H1 (cell line): ENCODE data around the gene NHP2. TPM values are rescaled to one million over a fixed set of nuclear protein-coding genes. Genes with fewer than 3 reads are reported as not detected.

Experiments used
- CTCF ChIA-PET: fragments of 300-600 bp; sonication (Branson Sonifier 250); formaldehyde crosslinking; loops from one replicate; lab custom pipeline; 2021; ENCODE audit not compliant: partially characterized antibody; lab: Charles Lee
- POLR2A ChIA-PET: fragments of 300-600 bp; sonication (Branson Sonifier 250); formaldehyde crosslinking; loops from one replicate; lab custom pipeline; 2021; ENCODE audit warnings: inconsistent platforms; ENCODE audit not compliant: partially characterized antibody; lab: Charles Lee
- DNase-seq, 2 experiments: peaks; one replicate each; pipeline versions ENCODE4 v3.0.0 to v3.0.0-alpha.2; 2010 to 2022; ENCODE audit warnings: low spot score in 2 of 2, low read depth in 1 of 2, mixed read lengths in 1 of 2
- FAIRE-seq: peaks from 2 replicates; lab custom pipeline; 2011; peaks lifted over from hg19 to GRCh38; lab: Jason Lieb, UNC
- H2AFZ ChIP-seq: 2 replicates; pipeline ENCODE4 v1.8.1; 2012; ENCODE audit warnings: low read length, inconsistent platforms
- H2AK5ac ChIP-seq: 2 replicates; pipeline ENCODE4 v1.6.1; 2013; ENCODE audit warnings: low read depth, low read length
- H2BK120ac ChIP-seq: replicated peaks from 2 replicates; pipeline ENCODE3; 2013; ENCODE audit warnings: low read depth, low read length, inconsistent platforms
- H2BK12ac ChIP-seq: 2 replicates; pipeline ENCODE4 v1.6.1; 2013; ENCODE audit warnings: low read depth, low read length
- H2BK15ac ChIP-seq: 2 replicates; pipeline ENCODE4 v1.6.1; 2013; ENCODE audit warnings: low read length
- H2BK20ac ChIP-seq: 2 replicates; pipeline ENCODE4 v1.6.1; 2013; ENCODE audit warnings: low read length
- H2BK5ac ChIP-seq: 2 replicates; pipeline ENCODE4 v1.6.1; 2013; ENCODE audit warnings: low read depth, low read length
- H3K14ac ChIP-seq: 2 replicates; pipeline ENCODE4 v1.6.1; 2013; ENCODE audit warnings: inconsistent platforms; ENCODE audit not compliant: insufficient read length
- H3K18ac ChIP-seq: 2 replicates; pipeline ENCODE4 v1.6.1; 2013; ENCODE audit warnings: low read length; ENCODE audit errors: extremely low read depth
- H3K23ac ChIP-seq: 2 replicates; pipeline ENCODE4 v1.6.1; 2013; ENCODE audit warnings: inconsistent platforms; ENCODE audit not compliant: insufficient read length
- H3K23me2 ChIP-seq: 2 replicates; pipeline ENCODE4 v1.6.1; 2013; ENCODE audit warnings: low read depth, low read length
- H3K27ac ChIP-seq: 2 replicates; pipeline ENCODE4 v1.6.1; 2011; ENCODE audit warnings: low read depth, low read length, inconsistent platforms
- H3K27me3 ChIP-seq, 4 experiments: replicated peaks in 1 of 4; 1 replicate in 1 of 4; 2 replicates in 3 of 4; pipeline versions ENCODE4 v1.6.1 to v1.8.1; 2011 to 2013; ENCODE audit warnings: low read length in 3 of 4, mild to moderate bottlenecking in 3 of 4, inconsistent platforms in 2 of 4, mixed read lengths in 2 of 4, moderate library complexity in 1 of 4; ENCODE audit not compliant: control insufficient read depth in 3 of 4, insufficient read depth in 3 of 4; ENCODE audit errors: extremely low read depth in 1 of 4
- H3K36me3 ChIP-seq, 4 experiments: 2 replicates each; pipeline versions ENCODE4 v1.6.1 to v1.8.1; 2011 to 2013; ENCODE audit warnings: mild to moderate bottlenecking in 4 of 4, low read length in 3 of 4, moderate library complexity in 2 of 4, control low read depth in 1 of 4, inconsistent platforms in 1 of 4; ENCODE audit not compliant: insufficient read depth in 4 of 4, control insufficient read depth in 2 of 4
- H3K4ac ChIP-seq: replicated peaks from 2 replicates; pipeline ENCODE3; 2013; ENCODE audit warnings: low read length, low read depth, mixed read lengths, inconsistent platforms; ENCODE audit not compliant: insufficient read length
- H3K4me1 ChIP-seq, 4 experiments: replicated peaks in 1 of 4; 1 replicate in 1 of 4; 2 replicates in 3 of 4; pipeline versions ENCODE4 v1.6.1 to v1.8.1; 2011 to 2013; ENCODE audit warnings: low read length in 3 of 4, inconsistent platforms in 2 of 4, mixed read lengths in 1 of 4; ENCODE audit not compliant: insufficient read depth in 4 of 4, control insufficient read depth in 3 of 4
- H3K4me2 ChIP-seq, 2 experiments: 2 replicates each; pipeline versions ENCODE4 v1.6.1 to v1.8.1; 2011 to 2013; ENCODE audit warnings: low read depth in 2 of 2, low read length in 2 of 2, control low read depth in 1 of 2, inconsistent platforms in 1 of 2, mild to moderate bottlenecking in 1 of 2; ENCODE audit not compliant: insufficient read depth in 1 of 2
- H3K4me3 ChIP-seq, 4 experiments: fragments of 200-600, 300-600 bp in 1 of 4; sonication (generic), shearing (Covaris generic), sonication (Bioruptor Twin) in 1 of 4; 2 replicates each; pipeline versions ENCODE4 v1.5.1 to v1.8.1; 2011 to 2016; ENCODE audit warnings: low read length in 4 of 4, low read depth in 3 of 4, control low read depth in 2 of 4, inconsistent platforms in 2 of 4, mild to moderate bottlenecking in 2 of 4, mixed read lengths in 1 of 4, moderate library complexity in 1 of 4; ENCODE audit not compliant: insufficient read depth in 2 of 4; ENCODE audit errors: extremely low read depth in 1 of 4
- H3K56ac ChIP-seq: replicated peaks from 2 replicates; pipeline ENCODE3; 2013; ENCODE audit warnings: low read depth, mild to moderate bottlenecking, mixed read lengths, low read length, inconsistent platforms; ENCODE audit not compliant: insufficient read length
- H3K79me1 ChIP-seq: 2 replicates; pipeline ENCODE4 v1.6.1; 2013; ENCODE audit warnings: low read depth, low read length, control low read depth
- H3K79me2 ChIP-seq, 2 experiments: 2 replicates each; pipeline versions ENCODE4 v1.6.1 to v1.8.1; 2012 to 2013; ENCODE audit warnings: low read length in 2 of 2, mild to moderate bottlenecking in 2 of 2, inconsistent platforms in 1 of 2; ENCODE audit not compliant: insufficient read depth in 2 of 2, control insufficient read depth in 1 of 2
- H3K9ac ChIP-seq, 4 experiments: replicated peaks in 1 of 4; 1 replicate in 1 of 4; 2 replicates in 3 of 4; pipeline versions ENCODE4 v1.6.1 to v1.8.1; 2011 to 2013; ENCODE audit warnings: low read depth in 3 of 4, low read length in 3 of 4, control low read depth in 2 of 4, mild to moderate bottlenecking in 2 of 4, moderate library complexity in 2 of 4, inconsistent platforms in 1 of 4; ENCODE audit errors: extremely low read depth in 1 of 4
- H3K9me3 ChIP-seq, 2 experiments: 2 replicates each; pipeline versions ENCODE4 v1.6.1 to v1.8.1; 2012 to 2013; ENCODE audit warnings: mild to moderate bottlenecking in 2 of 2, moderate library complexity in 2 of 2, control low read depth in 1 of 2, inconsistent platforms in 1 of 2, low read depth in 1 of 2, low read length in 1 of 2, mixed read lengths in 1 of 2; ENCODE audit not compliant: insufficient read depth in 2 of 2
- H4K20me1 ChIP-seq, 2 experiments: replicated peaks in 1 of 2; 2 replicates each; pipeline versions ENCODE3 to v1.8.1; 2011 to 2013; ENCODE audit warnings: inconsistent platforms in 2 of 2, low read length in 2 of 2, mild to moderate bottlenecking in 1 of 2; ENCODE audit not compliant: insufficient read depth in 2 of 2, control insufficient read depth in 1 of 2
- H4K5ac ChIP-seq: 2 replicates; pipeline ENCODE4 v1.6.1; 2013; ENCODE audit warnings: low read length, low read depth, mixed read lengths, inconsistent platforms; ENCODE audit not compliant: insufficient read length
- H4K8ac ChIP-seq: 2 replicates; pipeline ENCODE4 v1.8.0; 2013; ENCODE audit warnings: mild to moderate bottlenecking, moderate library complexity, low read length, inconsistent platforms; ENCODE audit not compliant: insufficient read depth; ENCODE audit errors: extremely low read depth
- H4K91ac ChIP-seq: replicated peaks from 2 replicates; pipeline ENCODE3; 2013; ENCODE audit warnings: low read length, mixed read lengths, inconsistent platforms; ENCODE audit not compliant: insufficient read length
- ASH2L ChIP-seq: fragments of 200-600, 300-600 bp; sonication (generic); IDR thresholded peaks from one replicate; pipeline ENCODE4 v1.7.1; 2017; ENCODE audit warnings: low read length
- BRCA1 ChIP-seq: IDR thresholded peaks from 2 replicates; pipeline ENCODE4 v1.6.1; 2012; ENCODE audit warnings: low read depth, low read length, improper control_type of control experiment
- EP300 ChIP-seq, 2 experiments: IDR thresholded peaks; 1 replicate in 1 of 2; 2 replicates in 1 of 2; pipeline ENCODE4 v1.6.1; 2011 to 2012; ENCODE audit warnings: low read depth in 2 of 2, low read length in 2 of 2, mild to moderate bottlenecking in 2 of 2, borderline replicate concordance in 1 of 2, inconsistent platforms in 1 of 2, moderate library complexity in 1 of 2
- GABPA ChIP-seq: IDR thresholded peaks from 2 replicates; pipeline ENCODE4 v1.6.1; 2011; ENCODE audit warnings: mild to moderate bottlenecking, low read length, moderate library complexity, borderline replicate concordance; ENCODE audit not compliant: insufficient read depth
- HDAC2 ChIP-seq, 2 experiments: fragments of 300-600 bp in 1 of 2; sonication (generic) in 1 of 2; IDR thresholded peaks; 2 replicates each; pipeline ENCODE4 v1.6.1; 2011 to 2012; ENCODE audit warnings: low read depth in 2 of 2, low read length in 2 of 2, mild to moderate bottlenecking in 2 of 2, moderate library complexity in 2 of 2, borderline replicate concordance in 1 of 2, inconsistent platforms in 1 of 2
- PHF8 ChIP-seq: fragments of 200-600 bp; sonication (generic); conservative IDR thresholded peaks from 2 replicates; pipeline ENCODE4 v1.7.1; 2012; ENCODE audit warnings: low read depth, mild to moderate bottlenecking, inconsistent platforms, low read length, moderate library complexity
- POLR2AphosphoS5 ChIP-seq: IDR thresholded peaks from 2 replicates; pipeline ENCODE4 v1.6.1; 2011; ENCODE audit warnings: low read depth, low read length
- POU5F1 ChIP-seq: IDR thresholded peaks from 2 replicates; pipeline ENCODE4 v1.6.1; 2011; ENCODE audit warnings: low read depth, mild to moderate bottlenecking, low read length, moderate library complexity
- SP2 ChIP-seq: IDR thresholded peaks from 2 replicates; pipeline ENCODE4 v1.6.1; 2012; ENCODE audit warnings: mild to moderate bottlenecking, low read length, inconsistent platforms
- SUZ12 ChIP-seq: fragments of 200-600 bp; sonication (generic); IDR thresholded peaks from 2 replicates; pipeline ENCODE4 v1.6.1; 2012; ENCODE audit warnings: mild to moderate bottlenecking, inconsistent platforms, low read length, moderate library complexity, mixed read lengths
- TAF1 ChIP-seq: IDR thresholded peaks from 2 replicates; pipeline ENCODE4 v1.6.1; 2011; ENCODE audit warnings: mild to moderate bottlenecking, low read depth, low read length
- WGBS, 2 experiments: shearing (Covaris generic) in 1 of 2; methylation state at CpG; one replicate each; pipeline versions ENCODE4 v1.1.6 to v1.1.7; 2013 to 2015; ENCODE audit warnings: low lambda C conversion rate in 2 of 2, mixed read lengths in 2 of 2, inconsistent platforms in 1 of 2, low coverage in 1 of 2, missing lambda C conversion rate in 1 of 2; ENCODE audit not compliant: insufficient replicate concordance in 2 of 2, insufficient coverage in 1 of 2, insufficient read length in 1 of 2; ENCODE audit errors: extremely low coverage in 1 of 2, missing lambda C conversion rate in 1 of 2; 5-methylcytosine and 5-hydroxymethylcytosine counted together
- polyA plus RNA-seq, 7 experiments: library from polyadenylated mRNA; depleted of rRNA in 3 of 7; stranded (reverse) in 5 of 7; unstranded in 2 of 7; fragments of >200 nt in 5 of 7; fragments of 200-250 nt in 2 of 7; gene quantifications; 1 replicate in 5 of 7; 2 replicates in 1 of 7; 4 replicates in 1 of 7; pipeline versions ENCODE4 v1.2.1 to v1.2.3, GENCODE V29; 2011 to 2013; ENCODE audit warnings: missing spikeins in 2 of 7, mixed read lengths in 2 of 7
- total RNA-seq: library from RNA; stranded (reverse); fragmentation: NEBNext Ultra II Directional; extraction: Animal tissue kit (Norgen Biotek cat#: 25700); gene quantifications from 2 replicates; pipeline ENCODE4 v1.2.1, GENCODE V29; 2021

NHP2 gene
- total and polyA plus RNA-seq, 2 of the 8 experiments (the other 6 are each of a cell fraction or from before 2014, with no cell fraction given): 241 to 263 TPM

- peak overlapping the region; percentile 88; the same call in 1 of the 2 replicates for H2BK15ac ChIP-seq
- ChIA-PET POLR2A (interaction anchor here (0.7 to 38.5 kb wide), 27 partner anchors 10 to 1974 kb away, joined by 3 to 985 read pairs (median 4); partner anchors contain the start of genes HNRNPAB, NHP2 and PHYKPL), CTCF (interaction anchor here (0.6 to 7.2 kb wide), 10 partner anchors 11 to 263 kb away, joined by 3 to 54 read pairs (median 4); partner anchors contain the start of gene HNRNPAB)
- peak overlapping the region; percentile 82 for H3K4ac ChIP-seq
- peak overlapping the region; percentile 87; the same call in 1 of the 2 replicates for H4K8ac ChIP-seq
- H3K79me1 ChIP-seq: no peaks in the 10 kb centered on the region
- no peak overlapping the region for H2AFZ ChIP-seq
- peak overlapping the region; percentile 96 for H2BK12ac ChIP-seq
- H3K36me3 ChIP-seq: no peaks in the 10 kb centered on the region
- 0 out of 2 replicates have a peak, but pooled peaks cover 2% of the 10 kb centered on the region for H3K23me2 ChIP-seq
- peak overlapping the region in 3 of 4 experiments; percentile 70 to 90 (median 81); a peak in 6 of 7 replicates for H3K9ac ChIP-seq
- 2% methylated on average over 9 of the region's 9 CpGs; no CpG with 5 or more reads in 1 of the 2 experiments for WGBS, 2 experiments
- no peak overlapping the region for H3K14ac ChIP-seq
- peak overlapping the region; percentile 94 for H4K91ac ChIP-seq
- peak overlapping the region; percentile 83 to 86 for H3K4me2 ChIP-seq
- H3K18ac ChIP-seq: peak overlapping the region; percentile 99
- peak; percentile 96 for FAIRE-seq
- DNase-seq: peak; percentile 79 to 89
- H3K56ac ChIP-seq: peak overlapping the region; percentile 60
- H3K27ac ChIP-seq: peak overlapping the region; percentile 98
- H2AK5ac ChIP-seq: no peak overlapping the region; the same call in 1 of the 2 replicates
- H3K4me1 ChIP-seq: peaks cover 0 to 25% (median 16%) of the 10 kb centered on the region in 4 experiments; a peak in 6 of 7 replicates
- peak overlapping the region; percentile 94; the same call in 1 of the 2 replicates for H2BK20ac ChIP-seq
- no peaks in the 10 kb centered on the region for H3K79me2 ChIP-seq
- H2BK120ac ChIP-seq: peak overlapping the region; percentile 80
- H3K23ac ChIP-seq: no peak overlapping the region
- no peaks in the 10 kb centered on the region for H3K27me3 ChIP-seq
- peak overlapping the region; percentile 97 for H2BK5ac ChIP-seq
- peak overlapping the region; percentile 20 to 49 (median 26); a peak in 6 of 8 replicates for H3K4me3 ChIP-seq
- no peaks in the 10 kb centered on the region for H4K20me1 ChIP-seq
- no peaks in the 10 kb centered on the region for H3K9me3 ChIP-seq
- peak overlapping the region; percentile 46 for H4K5ac ChIP-seq
- peak; percentile 43 to 88; a peak in 2 of 4 replicates for TF ChIP-seq HDAC2 (IDR thresholded peaks at IDR 0.05; ENCODE audit: borderline replicate concordance in 1 of 2, low read depth in 2 of 2, low read length in 2 of 2)
- TF ChIP-seq BRCA1: no peak
- TF ChIP-seq TAF1: peak; percentile 72
- TF ChIP-seq PHF8: 0 out of 2 replicates have a peak, but pooled peaks have one; percentile 30
- no peak for TF ChIP-seq GABPA
- no peak for TF ChIP-seq SP2
- TF ChIP-seq ASH2L: peak; percentile 98
- peak in 1 of 2 experiments; percentile 56; a peak in 1 of 3 replicates for TF ChIP-seq EP300 (IDR thresholded peaks at IDR 0.05; ENCODE audit: borderline replicate concordance in 1 of 2, low read depth in 2 of 2, low read length in 2 of 2)
- TF ChIP-seq POLR2AphosphoS5: peak; percentile 77
- TF ChIP-seq SUZ12: no peak
- 0 out of 2 replicates have a peak, but pooled peaks have one; percentile 51 for TF ChIP-seq POU5F1
Observed at GRCh38 chr5:178180141-178180863, 26.6 kb upstream of the NHP2 start.
